Neuron (in vitro differentiated cells): ENCODE measurements around the gene SMYD3.

Source experiments
- H2AFZ ChIP-seq: one replicate; pipeline ENCODE4 v1.6.1; 2013; ENCODE audit warnings: low read depth, mild to moderate bottlenecking, inconsistent platforms, low read length, moderate library complexity
- H3K27me3 ChIP-seq: one replicate; pipeline ENCODE4 v1.6.1; 2013; ENCODE audit warnings: low read length; ENCODE audit not compliant: insufficient read depth
- H3K36me3 ChIP-seq: one replicate; pipeline ENCODE4 v1.6.1; 2013; ENCODE audit warnings: low read length; ENCODE audit not compliant: insufficient read depth
- H3K4me1 ChIP-seq: one replicate; pipeline ENCODE4 v1.6.1; 2013; ENCODE audit warnings: low read length; ENCODE audit not compliant: insufficient read depth
- H3K4me3 ChIP-seq: 2 replicates; pipeline ENCODE4 v1.5.1; 2013; ENCODE audit warnings: mild to moderate bottlenecking, low read length, moderate library complexity
- H3K9me3 ChIP-seq: one replicate; pipeline ENCODE4 v1.6.1; 2013; ENCODE audit warnings: low read length

Gene SMYD3

GRCh38 chr1:246309247-246309884 lies 197.7 kb downstream of the SMYD3 start:
- Histone ChIP-seq H3K4me3 (no peak overlapping the region), H3K4me1 (no peaks in the 10 kb centered on the region), H2AFZ (no peak overlapping the region), H3K36me3 (no peaks in the 10 kb centered on the region), H3K27me3 (no peaks in the 10 kb centered on the region), H3K9me3 (no peaks in the 10 kb centered on the region)

DNA sequence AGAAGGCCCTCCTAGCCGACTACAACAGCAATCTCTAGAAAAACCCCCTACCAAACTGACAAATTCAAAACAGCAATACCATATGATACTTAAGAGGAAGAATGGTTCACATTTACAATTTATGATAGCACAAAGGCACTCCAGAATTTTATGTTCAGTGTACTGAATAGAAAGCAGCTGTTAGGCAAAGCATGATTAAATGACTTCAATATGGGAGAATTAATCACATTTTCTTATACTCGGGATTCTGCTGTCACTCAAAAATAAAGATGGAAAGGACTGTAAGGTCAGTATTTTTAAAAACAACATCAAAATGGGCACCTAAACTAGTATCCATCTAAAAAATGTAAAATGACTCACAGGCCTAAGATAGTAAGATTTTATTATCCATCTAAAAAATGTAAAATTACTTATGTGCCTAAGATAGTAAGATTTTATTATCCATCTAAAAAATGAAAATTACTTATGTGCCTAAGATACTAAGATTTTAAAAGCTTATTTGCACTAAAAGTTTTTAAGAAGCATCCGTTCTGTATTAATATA lies 198.5 kb downstream of the SMYD3 start:
- H3K27me3 ChIP-seq, result no peaks in the 10 kb centered on the region
- no peaks in the 10 kb centered on the region for H3K36me3 ChIP-seq
- no peaks in the 10 kb centered on the region for H3K9me3 ChIP-seq
- no peaks in the 10 kb centered on the region for H3K4me1 ChIP-seq
- H2AFZ ChIP-seq, result no peak overlapping the region
- no peak overlapping the region for H3K4me3 ChIP-seq

DNA sequence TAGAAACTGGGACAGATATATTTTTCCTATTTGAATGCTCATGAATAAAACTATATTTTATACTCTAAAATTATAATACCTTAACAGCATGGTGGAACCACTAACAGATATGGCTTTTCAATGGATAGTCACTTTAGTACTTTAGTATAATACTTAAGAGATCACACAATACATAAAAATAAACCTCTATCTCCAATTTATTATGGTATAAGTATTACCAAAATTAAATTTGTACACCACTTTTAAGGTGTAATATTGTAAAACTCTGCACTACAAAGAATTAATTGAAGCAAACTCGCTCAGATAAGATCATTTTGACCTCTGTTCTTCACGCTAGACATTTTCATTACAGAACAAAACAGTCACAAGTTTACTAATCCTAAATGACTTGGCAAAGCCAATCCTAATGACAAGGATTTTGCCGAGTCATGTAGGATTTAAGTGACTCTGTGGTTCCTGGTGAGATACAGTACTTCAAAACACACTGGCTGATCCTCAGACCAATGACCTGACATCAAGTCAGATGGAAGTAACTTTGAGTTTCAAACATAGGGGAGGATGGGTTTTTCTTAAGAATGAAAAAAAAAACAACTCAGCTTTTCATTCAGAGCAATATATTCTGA lies 200.6 kb downstream of the SMYD3 start:
- Histone ChIP-seq H3K4me1 (peaks cover 8% of the 10 kb centered on the region), H2AFZ (no peak overlapping the region), H3K4me3 (no peak overlapping the region), H3K9me3 (no peaks in the 10 kb centered on the region), H3K36me3 (no peaks in the 10 kb centered on the region), H3K27me3 (no peaks in the 10 kb centered on the region)

DNA sequence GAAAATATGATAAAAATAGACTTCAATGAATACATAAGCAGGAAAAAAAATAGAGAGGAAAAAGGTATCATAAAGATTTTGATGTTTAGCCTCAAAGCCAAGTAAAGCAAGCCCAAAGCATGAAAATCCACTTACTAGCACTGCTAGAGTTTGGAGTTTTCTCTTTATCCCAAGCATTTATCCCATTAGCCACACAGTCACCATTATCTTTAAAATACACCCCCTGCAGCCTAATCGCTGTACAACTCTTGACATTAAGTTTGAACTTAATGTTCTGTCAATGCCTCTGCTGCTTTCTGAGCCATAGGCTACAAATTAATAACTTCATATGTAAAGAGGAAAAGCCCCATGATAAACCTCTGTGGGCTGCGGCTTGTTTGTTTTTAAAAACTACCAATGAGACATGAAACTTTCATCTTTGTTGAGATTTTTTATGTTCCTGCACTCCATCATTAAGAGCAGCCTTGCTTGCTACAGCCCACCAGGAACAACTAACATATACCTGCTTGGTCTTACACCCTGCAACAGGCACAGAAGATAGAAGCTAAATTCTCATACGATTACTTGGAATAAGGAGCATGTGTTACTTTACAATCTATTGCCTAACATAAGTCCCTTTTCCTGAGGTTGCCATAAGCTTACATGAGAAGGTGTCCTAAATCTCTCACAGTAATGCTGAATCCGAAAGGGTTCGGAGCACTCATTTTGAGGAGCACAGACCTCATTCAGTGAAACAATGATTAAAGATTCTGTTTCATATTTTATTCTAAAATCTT lies 202.4 kb downstream of the SMYD3 start:
- Histone ChIP-seq H2AFZ (no peak overlapping the region), H3K4me3 (no peak overlapping the region), H3K36me3 (no peaks in the 10 kb centered on the region), H3K4me1 (peaks cover 8% of the 10 kb centered on the region), H3K27me3 (no peaks in the 10 kb centered on the region), H3K9me3 (no peaks in the 10 kb centered on the region)

GRCh38 chr1:246302711-246303317 lies 204.3 kb downstream of the SMYD3 start:
- Histone ChIP-seq H3K4me3 (no peak overlapping the region), H3K36me3 (no peaks in the 10 kb centered on the region), H2AFZ (no peak overlapping the region), H3K9me3 (no peaks in the 10 kb centered on the region), H3K27me3 (no peaks in the 10 kb centered on the region), H3K4me1 (peaks cover 8% of the 10 kb centered on the region)

DNA sequence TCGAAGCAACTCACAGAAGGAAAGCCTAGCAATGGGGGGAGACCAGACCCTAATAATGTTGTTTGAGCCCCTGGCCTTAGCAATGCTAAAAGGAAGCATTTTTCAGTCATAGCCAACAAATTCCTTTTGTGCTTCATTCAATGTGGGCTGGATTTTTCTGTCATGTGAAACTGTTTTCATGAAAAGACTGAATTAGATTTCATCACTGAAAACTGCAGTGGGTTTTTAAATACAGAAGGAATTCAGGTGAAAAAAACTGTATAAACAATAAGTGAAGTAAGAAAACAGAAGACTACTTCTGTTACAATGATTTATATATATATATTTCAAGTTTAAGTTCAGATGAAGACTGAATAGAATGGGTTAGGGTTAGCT lies 204.8 kb downstream of the SMYD3 start:
- H2AFZ ChIP-seq, result no peak overlapping the region
- H3K27me3 ChIP-seq, result no peaks in the 10 kb centered on the region
- peaks cover 8% of the 10 kb centered on the region for H3K4me1 ChIP-seq
- no peak overlapping the region for H3K4me3 ChIP-seq
- no peaks in the 10 kb centered on the region for H3K36me3 ChIP-seq
- H3K9me3 ChIP-seq, result no peaks in the 10 kb centered on the region

GRCh38 chr1:246301553-246302250 lies 205.4 kb downstream of the SMYD3 start:
- Histone ChIP-seq H3K4me3 (no peak overlapping the region), H3K36me3 (no peaks in the 10 kb centered on the region), H3K27me3 (no peaks in the 10 kb centered on the region), H2AFZ (no peak overlapping the region), H3K4me1 (peaks cover 8% of the 10 kb centered on the region), H3K9me3 (no peaks in the 10 kb centered on the region)

DNA sequence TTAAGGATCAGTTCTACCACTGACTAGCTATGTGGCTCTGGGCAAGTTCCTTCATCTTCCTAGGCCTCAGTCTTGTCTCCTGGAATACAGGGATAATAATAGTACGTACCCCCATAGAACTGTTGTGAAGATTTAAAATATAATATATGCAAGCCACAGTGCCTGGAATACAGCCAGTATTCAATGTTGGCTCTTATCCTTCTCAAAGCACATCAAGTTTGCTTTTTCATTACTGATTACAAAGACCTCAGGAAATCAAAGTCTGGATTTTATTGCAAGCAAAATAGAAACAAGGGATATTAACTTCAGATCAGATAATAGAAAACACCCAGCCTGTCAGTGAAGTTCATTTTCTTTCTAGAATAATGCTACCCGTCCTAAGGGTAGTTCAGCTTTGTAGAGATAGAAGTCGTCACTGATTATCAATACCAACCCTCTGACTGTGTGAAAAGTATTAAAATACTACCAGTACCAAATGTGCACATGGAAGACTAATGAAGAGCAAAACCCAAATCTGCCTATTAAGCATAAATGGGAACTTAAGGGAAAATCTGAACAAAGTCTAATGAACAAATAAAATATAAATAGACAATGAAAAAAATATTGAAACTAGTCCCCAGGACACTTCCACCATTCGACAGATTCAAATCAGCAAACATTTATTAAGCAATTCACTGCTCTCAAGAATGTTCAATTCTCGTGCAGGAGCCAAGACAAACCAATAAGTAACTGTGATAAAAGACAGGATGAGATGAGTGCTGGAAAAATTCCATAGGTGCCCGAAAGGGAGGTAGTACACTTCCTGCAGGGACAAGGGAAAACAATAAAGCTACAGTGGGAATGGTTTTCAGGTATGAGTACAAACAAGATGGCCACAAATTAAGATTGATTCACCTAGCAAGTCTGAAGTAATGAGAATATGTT lies 206.2 kb downstream of the SMYD3 start:
- Histone ChIP-seq H3K9me3 (no peaks in the 10 kb centered on the region), H3K4me3 (no peak overlapping the region), H3K4me1 (peaks cover 8% of the 10 kb centered on the region), H3K27me3 (no peaks in the 10 kb centered on the region), H3K36me3 (no peaks in the 10 kb centered on the region), H2AFZ (no peak overlapping the region)

DNA sequence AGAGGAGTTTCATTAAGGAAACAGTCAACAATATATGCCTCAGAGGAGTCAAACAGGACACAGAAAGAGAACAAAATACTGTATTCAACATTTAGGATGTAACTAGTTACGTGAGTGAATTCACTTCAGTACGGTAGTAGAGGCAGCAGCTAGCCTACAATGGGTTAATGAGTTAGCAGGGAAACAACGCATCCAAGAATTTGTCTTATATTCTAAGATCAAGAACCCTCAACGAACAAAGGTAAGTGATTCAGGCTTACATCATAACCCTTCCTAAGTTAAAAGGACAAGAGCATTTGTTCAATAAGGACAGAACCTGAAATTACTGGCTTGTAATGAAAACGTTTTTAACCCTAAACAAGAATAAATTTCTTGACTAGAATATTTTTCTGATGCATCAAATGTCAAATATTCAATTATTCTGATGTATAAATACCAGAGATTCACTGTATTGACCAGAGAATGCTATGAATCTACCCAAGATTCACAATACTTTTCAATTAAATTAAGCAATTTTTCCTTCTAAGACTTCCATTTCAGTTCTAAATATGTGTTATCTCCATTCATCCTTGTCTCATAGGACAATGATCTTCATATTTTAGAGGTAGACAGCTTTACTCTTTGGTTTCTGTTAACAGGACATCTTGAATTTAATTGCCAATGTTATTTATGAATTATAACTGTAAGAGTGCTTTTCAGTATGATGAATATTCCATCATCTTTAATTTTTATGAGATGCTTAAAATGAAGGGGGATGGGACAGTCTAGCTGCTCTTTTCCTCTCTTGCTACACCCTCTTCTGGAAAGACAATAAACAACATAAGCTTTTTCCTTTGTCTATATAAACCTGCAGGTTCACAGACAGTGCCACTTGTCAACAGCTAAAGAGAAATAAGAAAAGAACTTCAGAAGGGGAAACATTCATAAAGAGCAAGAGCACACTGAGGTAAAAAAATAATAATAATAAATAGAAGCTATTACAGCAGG lies 209.5 kb downstream of the SMYD3 start:
- H3K4me3 ChIP-seq, result no peak overlapping the region
- no peak overlapping the region for H2AFZ ChIP-seq
- H3K27me3 ChIP-seq, result no peaks in the 10 kb centered on the region
- H3K36me3 ChIP-seq, result no peaks in the 10 kb centered on the region
- H3K4me1 ChIP-seq, result peaks cover 8% of the 10 kb centered on the region
- no peaks in the 10 kb centered on the region for H3K9me3 ChIP-seq

DNA sequence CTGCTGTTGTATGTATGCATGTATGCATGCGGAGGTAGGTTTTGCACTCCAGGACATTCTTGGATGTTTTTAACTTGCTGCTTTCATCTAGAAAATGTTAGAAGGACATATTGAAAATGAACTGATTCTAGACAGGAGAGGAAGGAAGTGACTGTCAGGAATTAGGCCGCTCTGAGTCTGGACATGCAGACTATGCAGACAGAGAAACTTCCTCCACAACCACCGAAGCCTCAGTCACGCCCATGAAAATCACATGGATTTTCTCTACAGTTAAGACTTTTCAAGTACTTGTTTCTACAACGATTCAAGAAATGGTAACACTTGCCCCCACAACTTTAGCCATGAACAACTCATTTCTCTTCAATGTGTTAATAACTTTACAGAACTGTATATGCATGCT lies 211.1 kb downstream of the SMYD3 start:
- H3K9me3 ChIP-seq, result no peaks in the 10 kb centered on the region
- no peak overlapping the region for H2AFZ ChIP-seq
- no peak overlapping the region for H3K4me3 ChIP-seq

GRCh38 chr1:246295340-246295739 lies 211.7 kb downstream of the SMYD3 start:
- H3K9me3 ChIP-seq, result no peaks in the 10 kb centered on the region
- H3K4me1 ChIP-seq, result peaks cover 10% of the 10 kb centered on the region
- H3K36me3 ChIP-seq, result no peaks in the 10 kb centered on the region
- no peak overlapping the region for H3K4me3 ChIP-seq
- H3K27me3 ChIP-seq, result no peaks in the 10 kb centered on the region
- no peak overlapping the region for H2AFZ ChIP-seq

More for the DNA sequence above, 211.1 kb downstream of the SMYD3 start:
- H3K4me1 ChIP-seq, result peaks cover 3% of the 10 kb centered on the region
- no peaks in the 10 kb centered on the region for H3K27me3 ChIP-seq
- no peaks in the 10 kb centered on the region for H3K36me3 ChIP-seq
